Activated CD4-positive, alpha-beta memory T cell treated with anti-CD3 and anti-CD28 coated beads for 36 hours (primary cell): ENCODE results near the gene ASCC3. TPM values are rescaled to one million over a fixed set of nuclear protein-coding genes. Genes with fewer than 3 reads are reported as not detected.

Source experiments
- CTCF ChIA-PET: fragments of 350-600 bp; sonication (Branson Sonifier 250); formaldehyde crosslinking; loops from one replicate; lab custom pipeline; 2021; ENCODE audit warnings: antibody characterized with exemption, inconsistent platforms; lab: Charles Lee
- POLR2A ChIA-PET: fragments of 350-600 bp; sonication (Branson Sonifier 250); formaldehyde crosslinking; loops from one replicate; lab custom pipeline; 2021; ENCODE audit warnings: antibody characterized with exemption; lab: Charles Lee
- DNase-seq: peaks from one replicate; pipeline ENCODE4 v3.0.0-alpha.2; 2020
- H3K27ac Mint-ChIP-seq: one replicate; pipeline ENCODE4 v1.8.0; 2021; ENCODE audit warnings: mixed read lengths
- H3K27me3 Mint-ChIP-seq: one replicate; pipeline ENCODE4 v1.8.0; 2021; ENCODE audit warnings: mixed read lengths
- H3K36me3 Mint-ChIP-seq: one replicate; pipeline ENCODE4 v1.8.0; 2021; ENCODE audit warnings: mixed read lengths
- H3K4me1 Mint-ChIP-seq: one replicate; pipeline ENCODE4 v1.8.0; 2021; ENCODE audit warnings: low read depth, mixed read lengths
- H3K4me3 Mint-ChIP-seq: one replicate; pipeline ENCODE4 v1.8.0; 2021; ENCODE audit warnings: mild to moderate bottlenecking, mixed read lengths
- H3K9me3 Mint-ChIP-seq: one replicate; pipeline ENCODE4 v1.8.0; 2021; ENCODE audit warnings: mixed read lengths
- intact Hi-C: fragments of 100-400 bp; cut with micrococcal nuclease; formaldehyde crosslinking; loops from one replicate; pipeline ENCODE4 v1.15.1; 2023
- total RNA-seq, 2 experiments: library from RNA; stranded (reverse); gene quantifications; one replicate each; pipeline ENCODE4 v1.2.3, GENCODE V29; 2021

Gene ASCC3
- total RNA-seq, 2 experiments from 2014 or later: 51.2 to 52.9 TPM

DNA sequence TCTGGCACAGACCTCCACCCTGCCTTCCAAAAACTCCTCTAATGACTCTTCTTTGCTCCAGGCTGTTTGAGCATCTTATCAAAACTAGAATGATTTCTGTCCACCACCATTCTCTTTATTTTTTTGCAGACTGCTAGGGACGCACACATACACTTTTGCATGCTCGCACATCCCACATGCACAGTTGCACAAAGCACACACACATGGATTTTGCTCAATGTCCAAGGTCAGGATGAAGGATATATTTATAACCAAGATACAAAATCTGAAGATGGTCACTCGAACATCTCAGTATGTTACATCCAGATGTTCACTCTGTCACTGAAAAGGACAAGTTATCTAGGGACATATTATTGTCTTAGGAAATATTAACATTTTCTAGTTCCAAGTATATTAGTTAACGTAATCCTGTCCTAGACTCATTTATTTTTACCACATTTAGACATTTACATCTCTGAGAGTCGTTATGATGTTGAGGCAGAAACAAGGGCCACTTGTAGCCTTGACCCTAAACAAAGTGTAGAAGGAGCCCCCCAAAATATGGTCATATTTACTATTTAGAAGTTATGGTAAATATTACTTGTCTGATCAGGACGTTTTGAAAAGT is 413.0 kb downstream of the ASCC3 start:
- H3K27ac Mint-ChIP-seq: no peak overlapping the region
- H3K4me1 Mint-ChIP-seq: peaks cover 28% of the 10 kb centered on the region
- H3K9me3 Mint-ChIP-seq: peaks cover 3% of the 10 kb centered on the region
- DNase-seq: no peak
- H3K4me3 Mint-ChIP-seq: no peak overlapping the region
- POLR2A ChIA-PET: no interaction called here
- intact Hi-C loops: loop anchor here (5.0 kb wide), 1 partner anchor 934 kb away; no protein-coding TSS in a partner anchor
- peaks cover 84% of the 10 kb centered on the region for H3K27me3 Mint-ChIP-seq
- CTCF ChIA-PET: no interaction called here
- peaks cover 20% of the 10 kb centered on the region for H3K36me3 Mint-ChIP-seq

GRCh38 chr6:100467129-100468015 is 413.8 kb downstream of the ASCC3 start:
- DNase-seq: no peak
- intact Hi-C loops: loop anchor here (5.0 kb wide), 1 partner anchor 935 kb away; no protein-coding TSS in a partner anchor
- ChIA-PET CTCF (no interaction called here), POLR2A (no interaction called here)
- Mint-ChIP-seq H3K27me3 (peaks cover 83% of the 10 kb centered on the region), H3K4me3 (no peak overlapping the region), H3K9me3 (peaks cover 3% of the 10 kb centered on the region), H3K4me1 (peaks cover 22% of the 10 kb centered on the region), H3K27ac (no peak overlapping the region), H3K36me3 (peaks cover 20% of the 10 kb centered on the region)

- DNase-seq: no peak
- H3K27ac Mint-ChIP-seq: no peak overlapping the region
- ChIA-PET POLR2A (no interaction called here), CTCF (no interaction called here)
- H3K9me3 Mint-ChIP-seq: peaks cover 3% of the 10 kb centered on the region
- peaks cover 83% of the 10 kb centered on the region for H3K27me3 Mint-ChIP-seq
- no peak overlapping the region for H3K4me3 Mint-ChIP-seq
- intact Hi-C loops: loop anchor here (1.0 to 5.0 kb wide), 2 partner anchors 18 to 936 kb away; no protein-coding TSS in a partner anchor
- peaks cover 23% of the 10 kb centered on the region for H3K36me3 Mint-ChIP-seq
- H3K4me1 Mint-ChIP-seq: peaks cover 24% of the 10 kb centered on the region
These were observed 414.6 kb downstream of the ASCC3 start for GRCh38 chr6:100466410-100467128.

DNA sequence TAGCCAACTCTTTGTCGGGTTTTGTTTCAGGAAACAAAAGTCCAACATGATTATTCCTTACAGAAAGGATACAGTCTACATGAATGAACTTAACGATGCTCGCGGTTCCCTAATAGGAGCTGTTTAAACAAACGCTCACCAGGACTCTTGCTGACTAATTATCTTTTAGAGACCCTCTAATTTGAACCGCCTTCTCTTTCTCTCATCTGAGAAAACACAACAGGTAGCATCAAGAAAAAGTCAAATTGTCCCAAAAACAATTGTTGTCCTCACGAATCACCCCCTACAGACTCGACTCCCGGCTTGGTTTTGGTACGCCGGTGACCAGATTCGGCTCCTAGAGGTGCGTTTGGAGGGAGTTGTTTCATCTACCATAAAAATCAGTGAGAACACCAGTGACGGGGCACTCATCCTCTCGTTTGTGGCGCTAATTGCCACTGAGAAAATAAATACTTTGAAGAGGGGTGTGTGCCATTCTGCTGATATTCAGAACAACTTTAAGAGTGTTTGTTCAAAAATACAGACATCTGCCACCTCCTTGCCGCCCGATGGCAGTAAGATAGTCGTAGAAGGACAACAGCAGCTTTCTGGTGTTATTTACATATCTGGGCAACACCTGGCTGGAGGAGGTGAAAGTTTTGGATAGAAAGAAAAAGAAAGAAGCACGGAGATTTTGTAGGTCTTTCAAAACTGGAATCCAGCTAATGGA is 415.3 kb downstream of the ASCC3 start:
- Mint-ChIP-seq H3K4me1 (peaks cover 24% of the 10 kb centered on the region), H3K36me3 (peaks cover 26% of the 10 kb centered on the region), H3K27me3 (peaks cover 82% of the 10 kb centered on the region), H3K27ac (no peak overlapping the region), H3K9me3 (peaks cover 3% of the 10 kb centered on the region), H3K4me3 (no peak overlapping the region)
- intact Hi-C loops: loop anchor here (1.0 to 5.0 kb wide), 2 partner anchors 18 to 936 kb away; no protein-coding TSS in a partner anchor
- POLR2A ChIA-PET: no interaction called here
- no peak for DNase-seq
- CTCF ChIA-PET: no interaction called here

- H3K9me3 Mint-ChIP-seq: peaks cover 3% of the 10 kb centered on the region
- ChIA-PET CTCF (interaction anchor here (1.0 kb wide), 1 partner anchor 15 kb away, joined by 3 read pairs; no protein-coding TSS in a partner anchor), POLR2A (no interaction called here)
- no peak within 1 kb of the TSS for H3K27ac Mint-ChIP-seq
- H3K4me1 Mint-ChIP-seq: peaks cover 24% of the 10 kb centered on the region
- intact Hi-C loops: loop anchor here (5.0 kb wide), 2 partner anchors 937 to 1638 kb away; no protein-coding TSS in a partner anchor
- peaks cover 26% of the 10 kb centered on the region for H3K36me3 Mint-ChIP-seq
- DNase-seq: no peak
- no peak within 1 kb of the TSS for H3K4me3 Mint-ChIP-seq
- H3K27me3 Mint-ChIP-seq: peaks cover 81% of the 10 kb centered on the region
These were observed 416.0 kb downstream of the ASCC3 start, which contains the start of gene SIM1 for GRCh38 chr6:100464903-100465700. TSS of gene SIM1 (minus strand) at chr6:100464921. CDS start at chr6:100463468, 1,453 bp downstream.

GRCh38 chr6:100464162-100464851 is 416.8 kb downstream of the ASCC3 start:
- peaks cover 81% of the 10 kb centered on the region for H3K27me3 Mint-ChIP-seq
- CTCF ChIA-PET: interaction anchor here (1.0 kb wide), 1 partner anchor 16 kb away, joined by 3 read pairs; no protein-coding TSS in a partner anchor
- H3K4me3 Mint-ChIP-seq: no peak overlapping the region
- peaks cover 25% of the 10 kb centered on the region for H3K36me3 Mint-ChIP-seq
- H3K27ac Mint-ChIP-seq: no peak overlapping the region
- DNase-seq: no peak
- peaks cover 3% of the 10 kb centered on the region for H3K9me3 Mint-ChIP-seq
- peaks cover 24% of the 10 kb centered on the region for H3K4me1 Mint-ChIP-seq
- intact Hi-C loops: loop anchor here (5.0 kb wide), 1 partner anchor 1637 kb away; no protein-coding TSS in a partner anchor
- POLR2A ChIA-PET: no interaction called here

GRCh38 chr6:100463630-100464161 is 417.4 kb downstream of the ASCC3 start:
- intact Hi-C loops: loop anchor here (5.0 kb wide), 1 partner anchor 1636 kb away; no protein-coding TSS in a partner anchor

GRCh38 chr6:100462706-100463629 is 418.2 kb downstream of the ASCC3 start:
- no peak for DNase-seq
- no peak overlapping the region for H3K27ac Mint-ChIP-seq
- POLR2A ChIA-PET: no interaction called here
- CTCF ChIA-PET: interaction anchor here (1.2 kb wide), 1 partner anchor 11 kb away, joined by 4 read pairs; no protein-coding TSS in a partner anchor
- H3K4me1 Mint-ChIP-seq: peaks cover 23% of the 10 kb centered on the region
- intact Hi-C loops: loop anchor here (5.0 kb wide), 1 partner anchor 1636 kb away; no protein-coding TSS in a partner anchor
- H3K9me3 Mint-ChIP-seq: peaks cover 2% of the 10 kb centered on the region
- peaks cover 83% of the 10 kb centered on the region for H3K27me3 Mint-ChIP-seq
- H3K4me3 Mint-ChIP-seq: no peak overlapping the region
- peaks cover 25% of the 10 kb centered on the region for H3K36me3 Mint-ChIP-seq

More at GRCh38 chr6:100463630-100464161, 417.4 kb downstream of the ASCC3 start:
- H3K27ac Mint-ChIP-seq: no peak overlapping the region
- DNase-seq: no peak
- CTCF ChIA-PET: no interaction called here
- POLR2A ChIA-PET: no interaction called here
- H3K27me3 Mint-ChIP-seq: peaks cover 82% of the 10 kb centered on the region
- peaks cover 3% of the 10 kb centered on the region for H3K9me3 Mint-ChIP-seq
- no peak overlapping the region for H3K4me3 Mint-ChIP-seq
- peaks cover 24% of the 10 kb centered on the region for H3K4me1 Mint-ChIP-seq
- peaks cover 27% of the 10 kb centered on the region for H3K36me3 Mint-ChIP-seq

DNA sequence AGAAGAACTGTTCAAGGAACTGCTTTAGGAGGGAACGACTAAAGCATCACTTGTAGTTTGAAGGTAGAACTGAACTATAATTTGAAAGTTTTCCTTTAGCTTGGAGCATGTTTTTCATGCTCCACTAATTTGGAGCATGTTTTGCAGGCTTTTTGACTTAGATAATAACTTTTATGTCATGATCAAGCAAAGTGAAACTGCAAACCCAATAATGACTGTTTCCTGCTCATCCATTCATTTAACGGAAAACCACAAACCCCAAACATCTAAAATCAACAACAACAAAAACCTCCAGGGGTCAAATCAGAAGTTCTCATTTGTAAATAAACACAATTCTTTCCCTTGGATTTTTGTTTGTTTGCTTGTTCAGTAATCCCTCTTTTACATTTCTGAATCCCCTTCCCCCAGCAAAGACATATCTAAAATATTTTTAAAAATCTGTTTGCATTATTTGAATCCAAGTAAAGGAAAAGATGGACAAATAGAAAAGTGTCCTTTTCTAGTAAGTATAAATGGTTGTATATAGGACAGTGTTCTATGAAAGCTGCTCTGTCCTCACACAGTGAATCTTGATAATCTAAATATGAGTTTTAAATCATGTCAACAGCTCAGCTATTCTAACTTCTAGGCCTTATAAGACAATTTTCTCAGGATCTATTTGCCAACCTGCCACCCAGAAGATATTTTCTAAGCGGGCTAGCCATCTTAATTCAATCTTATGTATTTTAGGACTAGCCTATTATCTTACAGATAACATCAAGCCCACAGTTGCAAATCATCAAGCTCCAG is 419.0 kb downstream of the ASCC3 start:
- Mint-ChIP-seq H3K27ac (no peak overlapping the region), H3K36me3 (peaks cover 26% of the 10 kb centered on the region), H3K4me1 (peaks cover 16% of the 10 kb centered on the region), H3K4me3 (no peak overlapping the region), H3K9me3 (no peaks in the 10 kb centered on the region), H3K27me3 (peaks cover 83% of the 10 kb centered on the region)
- ChIA-PET CTCF (interaction anchor here (1.2 kb wide), 1 partner anchor 12 kb away, joined by 4 read pairs; no protein-coding TSS in a partner anchor), POLR2A (no interaction called here)
- DNase-seq: no peak
- intact Hi-C loops: loop anchor here (5.0 kb wide), 1 partner anchor 1635 kb away; no protein-coding TSS in a partner anchor
